NCI-H226 (cell line): ENCODE data around the gene TNIP1.

Source experiments
- DNase-seq: peaks from one replicate; pipeline ENCODE4 v3.0.0-alpha.2; 2015

The TNIP1 gene

DNA sequence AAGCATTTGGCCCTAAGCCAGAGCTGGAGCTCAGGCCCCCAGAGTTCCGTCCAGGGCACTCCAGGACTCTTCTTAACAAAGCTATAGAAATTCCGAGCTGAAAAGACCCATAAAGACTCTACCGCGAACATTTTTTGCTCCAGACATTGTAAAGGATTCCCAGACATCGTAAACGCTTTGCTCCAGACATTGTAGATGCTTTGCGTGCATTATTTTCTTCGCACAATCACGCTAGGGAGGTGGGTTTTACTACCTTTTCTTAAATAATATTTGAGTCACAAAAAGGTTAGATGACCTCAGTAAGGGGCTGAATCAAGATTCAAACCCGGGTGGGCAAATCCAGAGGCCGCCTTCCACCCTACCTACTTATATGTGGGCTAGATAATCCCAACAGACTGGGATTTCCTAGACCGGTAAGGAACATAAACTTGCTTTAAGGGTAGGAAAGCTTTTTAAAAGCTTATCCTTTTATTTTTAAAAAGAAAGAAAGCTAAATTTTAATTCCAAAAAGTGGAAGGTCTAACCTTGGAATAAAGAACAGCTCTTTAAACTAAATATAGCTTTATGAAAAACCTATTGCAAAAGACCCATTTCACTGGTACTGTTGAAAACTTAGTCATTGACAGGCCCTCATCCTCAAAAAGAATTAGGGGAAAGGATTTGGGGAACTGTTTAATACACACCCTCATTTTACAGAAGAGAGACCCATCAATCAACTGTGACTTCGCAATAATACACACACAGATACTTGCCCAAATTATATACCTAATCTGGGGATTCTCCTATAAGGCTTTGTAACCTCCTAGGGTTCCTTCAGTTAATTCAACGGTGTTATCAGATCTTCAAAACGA lies 822 bp upstream of the TNIP1 start:
- no peak for DNase-seq

DNA sequence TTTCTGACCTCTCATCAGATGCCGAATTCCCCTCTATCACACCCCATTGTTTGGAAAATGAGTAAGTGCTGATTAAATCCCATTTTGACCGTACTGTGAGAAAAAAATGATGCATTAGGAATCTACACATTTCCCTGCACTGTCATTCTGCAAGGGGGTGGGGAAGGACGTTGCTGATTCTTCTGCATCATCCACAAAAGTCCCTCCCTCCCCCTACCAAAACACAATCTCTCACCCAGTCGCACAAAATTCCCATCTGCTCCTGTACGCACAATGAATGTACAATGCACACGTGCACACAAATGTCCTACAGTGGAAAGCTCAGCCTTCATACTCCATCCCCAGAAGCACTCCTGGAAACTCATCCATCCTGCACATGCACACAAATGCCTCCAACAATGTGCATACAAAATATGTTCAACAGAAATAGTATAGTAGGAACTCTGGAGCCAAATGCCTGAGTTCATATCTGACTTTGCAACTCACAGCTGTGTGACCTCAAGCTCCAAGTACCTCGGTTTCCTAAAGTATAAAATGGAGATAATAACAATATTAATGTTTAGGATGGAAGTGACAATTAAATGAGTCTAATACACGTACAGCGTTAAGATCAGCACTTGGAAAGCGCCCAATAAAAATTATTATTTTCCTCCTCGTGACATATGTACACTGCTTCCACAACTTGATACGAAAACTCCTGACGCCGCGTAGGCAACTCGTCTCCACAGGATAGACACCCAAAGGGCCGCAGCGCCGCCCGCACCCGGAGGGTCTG lies 809 bp downstream of the TNIP1 start:
- peak; percentile 64 for DNase-seq

DNA sequence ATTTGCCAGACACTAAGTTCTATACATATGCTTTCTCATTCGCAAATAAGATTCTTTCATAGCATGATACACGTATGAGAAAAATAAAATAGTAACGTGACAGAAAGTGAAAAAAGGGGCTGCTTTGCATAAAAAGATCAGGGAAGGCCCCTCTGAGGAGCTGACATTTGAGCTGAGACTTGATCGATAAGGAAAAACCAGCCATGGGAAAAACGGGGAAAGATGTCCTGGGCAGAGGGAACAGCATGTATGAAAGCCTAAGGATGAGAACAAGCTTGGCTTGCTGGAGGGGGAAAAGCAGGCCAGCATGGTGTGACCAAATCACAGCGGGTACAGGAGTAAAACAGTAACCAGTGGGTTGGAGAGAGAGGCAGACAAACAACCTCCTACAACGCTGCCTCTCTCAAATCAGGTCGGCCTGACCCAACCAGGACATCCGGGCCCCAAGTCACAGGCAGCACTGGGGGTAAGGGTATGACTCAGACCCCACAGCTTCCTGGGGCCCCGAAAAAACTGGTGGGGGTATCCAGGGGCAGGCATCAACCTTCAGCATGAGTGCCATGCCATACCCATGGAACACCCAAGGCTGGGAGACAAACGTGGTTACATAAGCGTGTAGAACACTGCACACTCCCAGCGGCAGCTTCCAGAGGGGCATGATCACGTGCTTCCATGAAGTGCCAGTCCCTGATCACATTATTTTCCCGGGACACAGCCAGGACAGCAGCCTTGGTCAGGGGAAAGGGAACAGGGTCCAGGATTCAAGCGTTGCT lies 2.2 kb downstream of the TNIP1 start:
- DNase-seq: no peak

GRCh38 chr5:151077967-151078366 lies 2.9 kb downstream of the TNIP1 start:
- no peak for DNase-seq

DNA sequence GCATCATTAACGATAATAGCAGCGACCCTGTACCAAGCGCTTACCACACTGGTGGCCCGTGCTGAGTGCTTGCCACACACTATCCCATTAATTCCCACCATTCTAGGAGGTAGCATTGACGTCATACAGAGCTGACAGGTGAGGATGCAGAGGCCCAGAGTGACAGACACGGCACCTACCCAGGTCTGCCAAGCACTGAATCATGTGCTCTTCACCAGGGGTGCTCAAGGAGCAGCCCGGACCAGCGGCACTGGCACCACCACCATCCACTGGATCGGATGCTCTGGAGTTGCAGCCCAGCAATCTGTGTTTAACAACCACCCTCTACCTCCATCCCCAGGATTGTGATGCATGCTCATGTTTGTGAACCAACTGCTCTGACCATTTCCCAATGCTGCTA lies 3.4 kb downstream of the TNIP1 start:
- no peak for DNase-seq

- DNase-seq: no peak
Measured at GRCh38 chr5:151076616-151077015, 4.2 kb downstream of the TNIP1 start.

DNA sequence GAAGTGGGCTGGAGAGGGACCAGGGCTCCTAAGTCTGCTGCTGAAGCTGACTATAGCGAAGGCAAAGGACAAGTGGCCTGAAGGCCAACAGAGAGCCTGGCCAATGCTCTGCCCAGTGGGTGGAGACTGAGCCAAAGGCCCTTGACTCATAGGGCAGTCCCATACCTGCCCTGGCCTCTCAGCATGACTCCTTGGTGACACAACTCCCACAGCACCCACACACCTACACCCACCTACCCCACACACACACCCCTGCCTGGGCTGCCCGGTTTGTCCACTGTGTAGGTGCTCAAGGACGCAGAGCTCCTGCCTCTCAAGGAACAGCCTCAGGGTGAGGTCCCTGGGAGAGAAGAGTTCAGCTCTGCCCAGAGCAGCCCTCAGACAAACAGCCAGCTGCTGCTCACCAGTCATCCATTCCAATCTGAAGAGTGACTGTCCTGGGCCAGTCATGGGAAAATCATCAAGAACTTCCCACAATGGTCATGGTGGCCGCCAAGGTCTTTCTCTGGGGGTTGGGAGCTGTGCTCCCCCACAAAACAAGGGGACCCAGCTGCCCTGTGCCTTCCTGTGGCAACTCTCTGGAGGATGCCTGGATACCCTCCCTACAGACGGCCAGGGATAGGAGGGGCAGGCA lies 5.0 kb downstream of the TNIP1 start:
- DNase-seq: peak; percentile 35

DNA sequence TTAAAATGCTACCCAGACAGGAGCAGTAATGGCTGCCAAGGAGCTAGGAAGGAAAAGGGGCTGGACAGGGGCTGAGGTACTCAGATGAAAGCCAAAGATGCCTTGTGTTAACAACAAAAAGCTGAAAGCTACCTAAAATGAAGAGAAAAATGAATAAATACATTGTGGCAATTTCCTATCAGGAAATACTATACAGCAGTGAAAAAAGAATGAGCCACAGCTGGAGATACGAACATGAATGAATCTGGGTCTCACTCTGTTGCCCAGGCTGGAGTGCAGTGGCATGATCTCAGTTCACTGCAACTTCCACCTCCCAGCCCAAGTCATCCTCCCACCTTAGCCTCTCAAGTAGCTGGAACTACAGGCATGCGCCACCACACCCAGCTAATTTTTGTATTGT lies 6.3 kb downstream of the TNIP1 start:
- DNase-seq: no peak

- DNase-seq: no peak
Measured at GRCh38 chr5:151073280-151073679, 7.6 kb downstream of the TNIP1 start.

- DNase-seq: peak; percentile 85
Measured at GRCh38 chr5:151072630-151073025, 8.2 kb downstream of the TNIP1 start.

- no peak for DNase-seq
Measured at GRCh38 chr5:151071848-151072629, 8.8 kb downstream of the TNIP1 start.

DNA sequence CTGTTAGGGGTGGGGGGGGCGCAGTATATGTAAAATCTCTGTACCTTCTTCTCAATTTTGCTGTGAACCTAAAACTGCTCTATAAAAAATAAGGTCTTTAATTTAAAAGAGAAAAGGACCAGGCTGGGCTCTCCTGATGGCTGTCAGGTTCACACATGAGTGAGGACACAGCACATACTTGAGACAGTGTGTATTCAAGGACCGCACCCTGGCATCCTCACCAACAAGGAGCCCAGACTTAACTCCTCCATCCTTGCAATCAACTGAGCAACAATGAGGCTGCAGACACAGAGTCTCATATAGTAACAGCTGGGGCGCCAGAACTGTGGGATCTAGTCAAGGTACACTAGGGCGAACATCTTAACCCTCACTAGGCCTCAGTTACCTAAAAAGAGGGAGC lies 9.8 kb downstream of the TNIP1 start:
- no peak for DNase-seq

DNA sequence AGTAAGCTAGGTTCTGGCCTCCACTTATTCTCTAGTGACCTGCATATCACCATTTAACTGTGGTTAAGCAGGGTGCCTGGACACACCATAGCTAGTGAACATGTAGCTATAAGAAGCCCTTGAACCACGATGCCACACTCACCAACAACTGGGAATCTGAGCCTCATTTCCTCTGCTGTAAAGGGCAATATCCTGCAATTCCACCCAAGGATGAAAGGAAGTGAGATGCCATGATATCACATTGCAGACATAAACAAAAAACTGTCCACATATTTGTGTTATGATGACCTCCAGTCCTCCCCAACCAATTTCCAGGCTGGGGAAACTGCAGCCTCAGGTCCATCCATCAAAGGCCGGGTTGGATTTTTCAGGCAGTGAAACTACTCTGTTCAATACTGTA lies 10.4 kb downstream of the TNIP1 start:
- peak; percentile 7 for DNase-seq

DNA sequence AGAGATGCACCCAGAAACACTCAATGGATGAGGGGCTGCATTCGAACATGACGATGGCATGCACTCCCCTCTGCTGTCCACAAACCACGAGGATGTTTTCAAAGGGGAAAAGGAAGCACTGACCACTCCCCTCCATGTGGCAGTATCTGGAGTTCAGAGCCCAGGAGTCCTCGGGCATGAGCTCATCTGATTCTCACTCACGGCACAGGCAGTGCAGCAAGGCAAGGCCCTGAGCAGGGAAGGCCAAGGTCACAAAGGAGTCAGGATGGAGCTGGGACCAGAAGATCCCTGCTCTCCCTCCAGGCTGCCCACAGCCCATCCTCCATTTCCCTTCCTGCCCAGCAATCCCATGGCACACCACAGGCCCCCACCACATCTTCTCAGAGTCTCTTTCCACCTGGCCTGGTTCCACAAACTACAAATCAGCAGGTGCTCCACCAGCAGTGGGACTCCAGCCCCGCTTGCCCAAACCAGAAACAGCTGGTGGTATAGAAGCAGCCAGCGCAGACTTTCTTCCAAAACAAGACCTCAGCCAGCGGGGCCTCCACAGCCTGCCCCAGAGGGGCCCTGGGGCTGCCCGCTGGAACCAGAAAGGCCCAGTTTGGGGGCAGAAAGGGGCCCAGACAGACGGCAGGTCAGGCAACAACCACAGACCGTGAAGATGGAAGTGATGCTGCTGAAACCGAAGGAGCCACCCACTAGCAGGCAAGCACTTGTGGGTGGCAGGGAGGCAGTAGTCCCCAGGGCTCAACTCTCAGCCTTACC lies 12.2 kb downstream of the TNIP1 start:
- peak; percentile 48 for DNase-seq

GRCh38 chr5:151067632-151068432 lies 13.0 kb downstream of the TNIP1 start:
- DNase-seq: no peak

DNA sequence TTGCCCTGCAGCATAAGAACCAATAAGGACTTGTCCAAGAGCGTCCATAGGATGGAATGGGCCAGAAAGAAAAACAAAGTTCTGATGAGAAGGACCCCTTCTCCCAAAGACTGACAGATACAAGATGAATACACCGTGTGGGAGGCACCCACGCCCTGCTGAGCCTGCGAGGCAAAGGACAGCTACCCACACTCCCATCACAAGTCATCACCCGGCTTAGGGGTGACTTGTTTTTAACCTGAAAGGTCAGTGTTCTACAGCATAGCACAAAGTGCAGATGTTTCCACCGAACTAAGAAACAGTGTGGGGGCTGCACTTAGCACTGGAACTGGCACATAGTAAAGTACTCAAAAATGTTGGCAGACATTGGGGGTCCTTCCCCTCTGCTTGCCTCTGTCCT lies 13.9 kb downstream of the TNIP1 start:
- no peak for DNase-seq

GRCh38 chr5:151065609-151066008 lies 15.2 kb downstream of the TNIP1 start:
- no peak for DNase-seq

GRCh38 chr5:151064916-151065499 lies 15.8 kb downstream of the TNIP1 start:
- DNase-seq: no peak

DNA sequence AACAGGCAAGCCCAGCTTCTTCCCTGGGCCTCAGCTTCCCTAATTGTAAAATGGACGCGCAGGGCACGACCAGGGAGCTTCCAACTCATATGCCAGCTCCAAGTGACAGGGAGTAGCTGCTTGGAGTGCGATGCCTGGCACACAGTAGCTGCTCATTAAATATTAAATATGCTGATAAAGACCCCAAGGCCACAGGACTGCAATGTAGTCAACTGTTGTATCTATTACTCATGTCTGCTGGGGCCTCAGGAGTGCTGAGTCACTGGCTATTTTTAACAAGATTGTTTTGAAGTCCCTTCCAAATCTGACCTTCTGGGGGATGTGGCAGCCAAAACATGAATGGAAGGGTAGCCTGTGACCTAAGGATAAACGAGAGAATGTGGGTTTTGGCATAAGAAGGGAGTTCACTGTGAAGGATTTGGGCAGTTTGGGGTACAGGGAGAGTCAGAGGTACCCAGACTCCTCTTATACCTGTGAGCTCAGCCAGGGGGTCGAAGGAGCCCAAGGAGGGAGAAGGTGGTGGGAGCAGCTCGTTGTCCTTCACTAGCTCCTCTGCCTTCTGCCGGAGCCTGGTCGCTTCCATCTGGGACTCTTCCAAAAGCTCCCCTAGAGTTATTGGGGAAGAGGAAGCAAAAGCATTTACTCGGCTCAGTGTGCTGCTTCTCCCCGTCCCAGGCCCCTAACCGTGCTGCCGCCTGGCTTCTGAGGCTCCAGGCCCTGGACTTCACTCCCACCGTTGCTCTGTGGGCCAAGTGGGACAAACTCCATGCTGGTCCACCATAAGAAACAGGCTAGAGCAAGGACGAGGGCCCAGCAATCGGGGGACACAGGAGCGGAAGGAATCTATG lies 17.5 kb downstream of the TNIP1 start:
- DNase-seq: peak; percentile 35
